Astrocyte (in vitro differentiated cells and primary cell): ENCODE measurements around the gene ATG13. TPM values are rescaled to one million over a fixed set of nuclear protein-coding genes. Genes with fewer than 3 reads are reported as not detected.

Experiments
- DNase-seq: peaks from one replicate; pipeline ENCODE4 v3.0.0-alpha.2; 2010; ENCODE audit warnings: low read depth
- FAIRE-seq: peaks from 2 replicates; lab custom pipeline; 2011; peaks lifted over from hg19 to GRCh38; lab: Jason Lieb, UNC
- H2AFZ ChIP-seq: 2 replicates; pipeline ENCODE4 v1.6.0; 2012; ENCODE audit warnings: low read depth, low read length, inconsistent platforms
- H3K27ac ChIP-seq: 2 replicates; pipeline ENCODE4 v1.5.1; 2011; ENCODE audit warnings: low read depth, low read length, inconsistent platforms
- H3K27me3 ChIP-seq: 2 replicates; pipeline ENCODE4 v1.6.0; 2011; ENCODE audit warnings: low read length, inconsistent platforms; ENCODE audit not compliant: insufficient read depth
- H3K36me3 ChIP-seq: 2 replicates; pipeline ENCODE4 v1.5.1; 2011; ENCODE audit warnings: low read length, inconsistent platforms; ENCODE audit not compliant: insufficient read depth
- H3K4me1 ChIP-seq: 2 replicates; pipeline ENCODE4 v1.5.1; 2011; ENCODE audit warnings: low read length, inconsistent platforms; ENCODE audit not compliant: insufficient read depth
- H3K4me2 ChIP-seq: 2 replicates; pipeline ENCODE4 v1.6.0; 2012; ENCODE audit warnings: low read length, inconsistent platforms
- H3K4me3 ChIP-seq: 2 replicates; pipeline ENCODE4 v1.5.1; 2011; ENCODE audit warnings: low read depth, mild to moderate bottlenecking, low read length, inconsistent platforms; ENCODE audit not compliant: insufficient read depth
- H3K79me2 ChIP-seq: 2 replicates; pipeline ENCODE4 v1.6.0; 2012; ENCODE audit warnings: mild to moderate bottlenecking, low read length, inconsistent platforms; ENCODE audit not compliant: insufficient read depth
- H3K9ac ChIP-seq: 2 replicates; pipeline ENCODE4 v1.6.0; 2012; ENCODE audit warnings: mild to moderate bottlenecking, low read length, inconsistent platforms
- H3K9me3 ChIP-seq: 2 replicates; pipeline ENCODE4 v1.5.1; 2012; ENCODE audit warnings: low read depth, mild to moderate bottlenecking, low read length, inconsistent platforms; ENCODE audit not compliant: insufficient read depth
- H4K20me1 ChIP-seq: 2 replicates; pipeline ENCODE4 v1.6.0; 2012; ENCODE audit warnings: low read length, inconsistent platforms; ENCODE audit not compliant: insufficient read depth
- H3K27ac Mint-ChIP-seq: one replicate; pipeline ENCODE4 v1.8.0; 2021; ENCODE audit warnings: mild to moderate bottlenecking, mixed read lengths; ENCODE audit not compliant: unreplicated experiment
- H3K27me3 Mint-ChIP-seq: one replicate; pipeline ENCODE4 v1.8.0; 2021; ENCODE audit warnings: low read depth, mixed read lengths; ENCODE audit not compliant: unreplicated experiment
- H3K36me3 Mint-ChIP-seq: one replicate; pipeline ENCODE4 v1.8.0; 2021; ENCODE audit warnings: low read depth, mixed read lengths; ENCODE audit not compliant: unreplicated experiment
- H3K4me1 Mint-ChIP-seq: one replicate; pipeline ENCODE4 v1.8.0; 2021; ENCODE audit warnings: low read depth, mixed read lengths; ENCODE audit not compliant: unreplicated experiment
- H3K4me3 Mint-ChIP-seq: one replicate; pipeline ENCODE4 v1.8.0; 2021; ENCODE audit warnings: mild to moderate bottlenecking, moderate library complexity, mixed read lengths; ENCODE audit not compliant: unreplicated experiment
- H3K9me3 Mint-ChIP-seq: one replicate; pipeline ENCODE4 v1.8.0; 2021; ENCODE audit warnings: mild to moderate bottlenecking, mixed read lengths; ENCODE audit not compliant: unreplicated experiment
- CTCF ChIP-seq: IDR thresholded peaks from 2 replicates; pipeline ENCODE4 v1.5.1; 2011; ENCODE audit warnings: low read depth, mild to moderate bottlenecking, inconsistent platforms, low read length, moderate library complexity; ENCODE audit not compliant: insufficient read depth
- EZH2 ChIP-seq: IDR thresholded peaks from 2 replicates; pipeline ENCODE4 v1.6.1; 2012; ENCODE audit warnings: mild to moderate bottlenecking, low read length, inconsistent platforms; ENCODE audit not compliant: insufficient read depth
- total RNA-seq: library from RNA; stranded (reverse); gene quantifications from 2 replicates; pipeline ENCODE4 v1.2.1, GENCODE V29; 2021

The ATG13 gene
- total RNA-seq, 1 donor from 2014 or later = 116 TPM

GRCh38 chr11:46722566-46723358 lies 105.4 kb downstream of the ATG13 start:
- Histone ChIP-seq H4K20me1 (no peaks in the 10 kb centered on the region), H3K9me3 (no peaks in the 10 kb centered on the region), H3K27me3 (no peaks in the 10 kb centered on the region), H3K79me2 (no peaks in the 10 kb centered on the region), H3K4me2 (no peak overlapping the region), H3K9ac (no peak overlapping the region), H3K36me3 (no peaks in the 10 kb centered on the region), H3K4me1 (peaks cover 3% of the 10 kb centered on the region), H3K27ac (no peak overlapping the region), H2AFZ (no peak overlapping the region), H3K4me3 (no peak overlapping the region)
- Mint-ChIP-seq H3K4me3 (no peak overlapping the region), H3K36me3 (peaks cover 3% of the 10 kb centered on the region), H3K27me3 (peaks cover 3% of the 10 kb centered on the region), H3K27ac (no peak overlapping the region), H3K9me3 (no peaks in the 10 kb centered on the region), H3K4me1 (peaks cover 12% of the 10 kb centered on the region)
- DNase-seq (no peak), FAIRE-seq (no peak)
- no peak for TF ChIP-seq CTCF
- TF ChIP-seq EZH2 = no peak

- Histone ChIP-seq H3K9me3 (no peaks in the 10 kb centered on the region), H3K27me3 (no peaks in the 10 kb centered on the region), H3K9ac (no peak overlapping the region), H3K4me1 (no peaks in the 10 kb centered on the region), H3K27ac (no peak overlapping the region), H3K4me2 (no peak overlapping the region), H2AFZ (no peak overlapping the region), H3K36me3 (no peaks in the 10 kb centered on the region), H3K79me2 (no peaks in the 10 kb centered on the region), H4K20me1 (no peaks in the 10 kb centered on the region), H3K4me3 (no peak overlapping the region)
- H3K4me1 Mint-ChIP-seq = peaks cover 12% of the 10 kb centered on the region
- H3K36me3 Mint-ChIP-seq = peaks cover 3% of the 10 kb centered on the region
- H3K27me3 Mint-ChIP-seq = peaks cover 3% of the 10 kb centered on the region
- no peak overlapping the region for H3K4me3 Mint-ChIP-seq
- FAIRE-seq (no peak), DNase-seq (no peak)
- H3K9me3 Mint-ChIP-seq = no peaks in the 10 kb centered on the region
- H3K27ac Mint-ChIP-seq = no peak overlapping the region
- no peak for TF ChIP-seq CTCF
These were observed 106.0 kb downstream of the ATG13 start for GRCh38 chr11:46723359-46723680.

GRCh38 chr11:46724088-46724487 lies 106.7 kb downstream of the ATG13 start:
- Histone ChIP-seq H3K9me3 (no peaks in the 10 kb centered on the region), H4K20me1 (no peaks in the 10 kb centered on the region), H3K27me3 (no peaks in the 10 kb centered on the region), H2AFZ (peak overlapping the region; percentile 60), H3K79me2 (no peaks in the 10 kb centered on the region), H3K4me1 (no peaks in the 10 kb centered on the region), H3K4me3 (no peak overlapping the region), H3K9ac (no peak overlapping the region), H3K27ac (no peak overlapping the region), H3K4me2 (no peak overlapping the region), H3K36me3 (no peaks in the 10 kb centered on the region)
- Mint-ChIP-seq H3K4me1 (peaks cover 10% of the 10 kb centered on the region), H3K4me3 (no peak overlapping the region), H3K27me3 (peaks cover 3% of the 10 kb centered on the region), H3K27ac (no peak overlapping the region), H3K36me3 (peaks cover 3% of the 10 kb centered on the region), H3K9me3 (no peaks in the 10 kb centered on the region)
- no peak for FAIRE-seq
- DNase-seq = peak; percentile 15
- TF ChIP-seq EZH2 = no peak
- no peak for TF ChIP-seq CTCF
